GM21447 (cell line): ENCODE measurements around the gene FAM90A1.
"Not testable (repeated sequence)": the region's sequence is repeated elsewhere in the genome, so short reads cannot be mapped to it uniquely, and the experiment has no call there.

ENCODE experiments used
- ATAC-seq: cut with Tn5 transposase; IDR thresholded peaks from one replicate; pipeline ENCODE4 v1.9.1; 2021; ENCODE audit not compliant: unreplicated experiment

FAM90A1 gene

GRCh38 chr12:8179989-8180585 lies 47.3 kb downstream of the FAM90A1 start:
- not testable (repeated sequence) for ATAC-seq

DNA sequence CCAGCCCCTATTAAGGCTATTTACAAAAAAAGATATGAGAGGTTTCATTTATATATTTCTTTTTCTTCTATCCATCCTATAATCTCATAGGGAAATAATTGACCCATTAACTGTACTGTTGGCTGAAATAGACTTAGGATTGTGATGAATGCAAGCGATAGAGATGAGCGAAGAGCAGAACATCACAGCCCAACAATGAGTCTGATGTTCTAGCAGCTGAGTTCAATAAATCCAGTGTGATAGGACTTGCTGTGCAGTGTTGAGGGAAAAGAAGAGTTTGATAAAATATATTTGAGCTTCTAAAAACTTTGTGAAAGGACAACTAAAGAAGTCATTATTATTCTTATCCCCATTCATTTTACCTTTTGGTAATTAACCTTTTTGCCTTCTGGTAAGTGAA lies 54.5 kb downstream of the FAM90A1 start:
- not testable (repeated sequence) for ATAC-seq
